Mucosa of descending colon (tissue), 3 donors: ENCODE data around the gene TMEM45A. TPM values are rescaled to one million over a fixed set of nuclear protein-coding genes. Genes with fewer than 3 reads are reported as not detected.
A peak's percentile ranks its signal among the peaks of the same experiment; 100 is the strongest.

Source experiments
- ATAC-seq: fragments of 200-7000 bp; cut with Tn5 transposase; one replicate; pipeline ENCODE4 v1.9.1; 2020; ENCODE audit warnings: mild to moderate bottlenecking, moderate library complexity
- DNase-seq, 3 donors: peaks; one replicate each; pipeline ENCODE4 v3.0.0-alpha.2; 2020
- H3K36me3 ChIP-seq: fragments of 200-600 bp; one replicate; pipeline ENCODE4 v1.8.0; 2021; ENCODE audit warnings: low read depth, mild to moderate bottlenecking
- H3K4me1 ChIP-seq: fragments of 200-600 bp; one replicate; pipeline ENCODE4 v1.8.0; 2021; ENCODE audit warnings: low read depth, mild to moderate bottlenecking
- H3K4me3 ChIP-seq: fragments of 200-600 bp; one replicate; pipeline ENCODE4 v1.8.0; 2021; ENCODE audit warnings: mild to moderate bottlenecking
- H3K9me3 ChIP-seq: fragments of 200-600 bp; one replicate; pipeline ENCODE4 v1.8.0; 2021; ENCODE audit warnings: mild to moderate bottlenecking
- intact Hi-C, 2 donors: fragments of 100-400 bp; cut with DNase I in 1 of 2; cut with micrococcal nuclease in 1 of 2; formaldehyde crosslinking; loops; one replicate each; pipeline versions ENCODE4 v1.11.0 to v1.11.1; 2022; cut with DNase I, micrococcal nuclease
- total RNA-seq, 3 donors: library from RNA; stranded (reverse); fragmentation: NEBNext Ultra II Directional in 2 of 3; extraction: Animal tissue kit (Norgen Biotek cat#: 25700) in 2 of 3; gene quantifications; one replicate each; pipeline versions ENCODE4 v1.2.1 to v1.2.4, GENCODE V29; 2021 to 2023
- TF ChIP-seq, protein P1 (sequence below): fragments of 200-600 bp; IDR thresholded peaks from one replicate; pipeline ENCODE4 v1.8.0; 2022; ENCODE audit warnings: antibody characterized with exemption, mild to moderate bottlenecking
- donor health status: DM: no; HTN: no; CAD: no; lungs with moderate emphysema.
- donor health status: DM: no; HTN: no; CAD: no.
- donor health status: DM: no; HTN: yes; CAD: no.

Gene TMEM45A
- total RNA-seq, 3 donors from 2014 or later: 1.9 to 11.4 (median 6.0) TPM

DNA sequence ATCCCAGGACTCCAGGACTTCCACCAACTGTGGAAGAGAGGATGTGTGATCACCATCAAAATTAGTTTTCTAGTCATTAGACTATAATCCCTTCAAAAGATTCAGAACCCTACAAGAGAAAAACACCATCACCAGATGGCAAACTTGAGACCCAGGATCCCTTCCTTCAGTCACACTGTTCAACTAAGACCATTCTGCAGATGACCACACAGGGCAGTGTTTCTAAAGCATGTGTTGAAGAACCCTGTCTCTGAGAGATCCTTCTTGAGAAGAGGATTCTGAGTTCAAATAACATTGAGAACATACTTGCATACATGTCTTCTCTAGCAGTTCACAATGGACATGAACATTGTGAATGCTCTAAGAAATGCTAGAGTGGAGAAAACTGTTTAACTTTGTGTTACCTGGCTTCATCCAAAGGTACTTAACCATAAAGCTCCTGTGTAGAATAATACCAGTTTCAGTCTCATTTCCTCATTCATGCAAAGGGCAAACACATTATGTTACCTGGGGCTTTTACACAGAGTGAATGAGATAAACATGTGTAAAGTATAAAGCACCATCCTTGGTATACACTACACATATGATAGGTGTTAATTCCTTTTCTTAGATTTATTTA is 114.6 kb downstream of the TMEM45A start:
- TF ChIP-seq, protein P1, sequence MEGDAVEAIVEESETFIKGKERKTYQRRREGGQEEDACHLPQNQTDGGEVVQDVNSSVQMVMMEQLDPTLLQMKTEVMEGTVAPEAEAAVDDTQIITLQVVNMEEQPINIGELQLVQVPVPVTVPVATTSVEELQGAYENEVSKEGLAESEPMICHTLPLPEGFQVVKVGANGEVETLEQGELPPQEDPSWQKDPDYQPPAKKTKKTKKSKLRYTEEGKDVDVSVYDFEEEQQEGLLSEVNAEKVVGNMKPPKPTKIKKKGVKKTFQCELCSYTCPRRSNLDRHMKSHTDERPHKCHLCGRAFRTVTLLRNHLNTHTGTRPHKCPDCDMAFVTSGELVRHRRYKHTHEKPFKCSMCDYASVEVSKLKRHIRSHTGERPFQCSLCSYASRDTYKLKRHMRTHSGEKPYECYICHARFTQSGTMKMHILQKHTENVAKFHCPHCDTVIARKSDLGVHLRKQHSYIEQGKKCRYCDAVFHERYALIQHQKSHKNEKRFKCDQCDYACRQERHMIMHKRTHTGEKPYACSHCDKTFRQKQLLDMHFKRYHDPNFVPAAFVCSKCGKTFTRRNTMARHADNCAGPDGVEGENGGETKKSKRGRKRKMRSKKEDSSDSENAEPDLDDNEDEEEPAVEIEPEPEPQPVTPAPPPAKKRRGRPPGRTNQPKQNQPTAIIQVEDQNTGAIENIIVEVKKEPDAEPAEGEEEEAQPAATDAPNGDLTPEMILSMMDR: no peak
- H3K36me3 ChIP-seq: no peaks in the 10 kb centered on the region
- H3K4me3 ChIP-seq: no peak overlapping the region
- DNase-seq (no peak), ATAC-seq (no peak)
- no peaks in the 10 kb centered on the region for H3K9me3 ChIP-seq
- intact Hi-C loops: no loop called here
- peaks cover 10% of the 10 kb centered on the region for H3K4me1 ChIP-seq

DNA sequence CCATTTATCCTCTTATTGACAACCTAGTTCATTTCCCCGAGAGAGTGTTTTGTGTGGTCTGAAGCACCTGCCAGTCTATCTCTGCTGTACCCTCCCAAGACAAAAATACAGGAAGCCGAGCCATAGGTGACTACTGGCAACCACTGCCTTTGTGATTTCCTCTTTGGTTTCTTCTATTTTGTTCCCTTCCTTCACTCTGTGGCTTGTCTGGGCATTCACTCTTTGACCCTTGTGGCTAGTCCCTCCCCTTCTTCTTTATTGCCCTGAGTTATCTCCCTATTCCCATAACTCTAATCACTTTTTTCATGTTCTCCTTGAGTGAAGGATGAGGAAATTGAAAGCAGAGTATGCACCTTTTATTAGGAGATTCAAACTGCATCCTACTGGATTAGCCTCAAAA is 116.9 kb downstream of the TMEM45A start, which contains the start of gene ADGRG7:
ADGRG7 (plus strand) TSS at position 297 of the 400 bp plus-strand sequence. CDS start 256 bp downstream, outside the sequence.
- peaks cover 10% of the 10 kb centered on the region for H3K4me1 ChIP-seq
- H3K36me3 ChIP-seq: no peaks in the 10 kb centered on the region
- no peaks in the 10 kb centered on the region for H3K9me3 ChIP-seq
- TF ChIP-seq, protein P1: no peak
- intact Hi-C loops: no loop called here
- no peak within 1 kb of the TSS for H3K4me3 ChIP-seq
- DNase-seq (peak in 1 of 3 donors; percentile 46), ATAC-seq (peak; percentile 90)

DNA sequence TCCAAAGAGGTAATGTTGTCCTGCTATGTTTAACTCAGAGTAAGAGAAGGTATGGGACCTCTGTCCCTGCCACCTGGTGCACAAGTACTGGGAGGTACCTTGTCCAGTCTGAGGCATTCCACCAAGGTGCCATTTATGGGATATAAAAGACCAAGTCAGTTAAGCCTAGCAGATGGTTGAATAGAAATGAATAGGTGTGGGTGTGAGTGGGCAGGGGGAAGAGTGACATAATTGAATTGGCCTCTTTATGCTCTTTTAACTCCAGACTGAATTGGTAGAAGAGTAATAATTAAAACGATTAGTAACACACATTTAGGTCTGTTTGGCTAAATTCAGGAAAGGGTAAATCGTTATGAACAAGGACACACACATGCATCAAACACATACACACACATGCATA is 117.5 kb downstream of the TMEM45A start:
- peaks cover 10% of the 10 kb centered on the region for H3K4me1 ChIP-seq
- DNase-seq: no peak
- intact Hi-C loops: no loop called here
- no peaks in the 10 kb centered on the region for H3K9me3 ChIP-seq
- ATAC-seq: peak; percentile 49
- H3K4me3 ChIP-seq: no peak overlapping the region
- TF ChIP-seq, protein P1: no peak
- no peaks in the 10 kb centered on the region for H3K36me3 ChIP-seq

DNA sequence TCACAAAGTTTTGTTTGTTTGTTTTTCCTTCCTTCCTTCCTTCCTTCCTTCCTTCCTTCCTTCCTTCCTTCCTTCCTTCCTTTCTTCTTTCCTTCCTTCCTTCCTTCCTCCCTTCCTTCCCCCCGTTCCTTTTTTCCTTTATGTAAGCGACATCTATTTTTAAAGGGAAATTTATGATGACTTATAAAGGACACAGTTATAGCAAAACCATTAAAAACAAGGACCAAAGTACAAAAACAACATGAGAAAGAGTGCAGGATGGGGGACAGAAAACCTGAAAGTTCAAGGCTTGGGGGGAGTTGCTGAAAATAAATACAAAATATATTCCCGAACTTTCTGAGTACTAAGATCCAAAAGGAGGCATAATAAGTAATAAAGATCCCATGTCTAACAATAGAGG is 118.8 kb downstream of the TMEM45A start:
- no peaks in the 10 kb centered on the region for H3K9me3 ChIP-seq
- TF ChIP-seq, protein P1: no peak
- intact Hi-C loops: no loop called here
- DNase-seq (no peak), ATAC-seq (no peak)
- H3K4me1 ChIP-seq: peaks cover 10% of the 10 kb centered on the region
- no peaks in the 10 kb centered on the region for H3K36me3 ChIP-seq
- H3K4me3 ChIP-seq: no peak overlapping the region

DNA sequence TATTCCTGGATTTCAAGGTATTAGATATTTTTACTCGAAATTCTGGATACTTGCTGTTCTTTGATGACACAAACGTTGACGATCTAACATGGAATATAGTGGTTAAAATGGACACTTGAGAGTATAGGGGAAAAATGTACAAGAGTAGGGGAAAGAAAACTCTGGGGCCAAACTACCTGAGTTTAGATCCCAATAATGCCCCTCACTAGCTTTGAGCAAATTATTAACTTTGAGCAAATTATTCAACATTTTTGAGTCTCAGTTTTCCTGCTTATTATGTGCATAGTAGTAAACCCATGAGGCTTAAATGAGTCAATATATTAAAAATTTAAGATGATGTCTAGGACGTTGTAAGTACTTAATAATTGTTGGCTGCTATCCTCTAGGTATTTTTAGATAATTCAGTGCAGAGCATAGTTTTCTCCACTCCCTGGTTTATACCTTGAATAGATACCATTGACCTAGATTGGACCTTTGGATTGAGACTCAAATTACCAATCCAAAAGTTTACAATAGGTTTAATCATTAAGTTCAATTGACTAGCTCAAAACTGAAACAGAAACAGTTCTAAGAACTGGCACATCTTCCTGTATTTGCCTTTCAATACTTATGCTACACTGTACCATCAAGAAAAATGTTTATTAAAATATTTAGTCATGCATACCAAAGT is 121.4 kb downstream of the TMEM45A start:
- H3K4me1 ChIP-seq: peaks cover 10% of the 10 kb centered on the region
- TF ChIP-seq, protein P1: no peak
- H3K4me3 ChIP-seq: no peak overlapping the region
- DNase-seq (no peak), ATAC-seq (peak; percentile 86)
- intact Hi-C loops: no loop called here
- no peaks in the 10 kb centered on the region for H3K36me3 ChIP-seq
- no peaks in the 10 kb centered on the region for H3K9me3 ChIP-seq
